Adrenal gland (tissue), 12 donors: ENCODE measurements around the gene DIAPH1. TPM values are rescaled to one million over a fixed set of nuclear protein-coding genes. Genes with fewer than 3 reads are reported as not detected.

Source experiments
- DNase-seq, 7 donors: peaks; one replicate each; pipeline ENCODE4 v3.0.0-alpha.2; 2019 to 2020
- H3K27ac ChIP-seq, 5 donors: fragments of 200-600 bp; sonication (generic) in 4 of 5; 1 replicate in 3 of 5; 2 replicates in 2 of 5; pipeline versions ENCODE4 v1.5.1 to v1.8.0; 2016 to 2020; ENCODE audit warnings: mild to moderate bottlenecking in 1 of 5
- H3K27me3 ChIP-seq: fragments of 200-600 bp; 2 replicates; pipeline ENCODE4 v1.8.0; 2021
- H3K36me3 ChIP-seq, 2 donors: fragments of 200-600 bp; replicated peaks in 1 of 2; 1 replicate in 1 of 2; 2 replicates in 1 of 2; pipeline versions ENCODE4 v1.5.1 to v1.8.0; 2018 to 2022
- H3K4me1 ChIP-seq, 2 donors: fragments of 200-600 bp; replicated peaks in 1 of 2; 1 replicate in 1 of 2; 2 replicates in 1 of 2; pipeline versions ENCODE4 v1.5.1 to v1.8.0; 2018 to 2021
- H3K4me3 ChIP-seq, 4 donors: fragments of 200-600 bp; sonication (generic) in 3 of 4; one replicate each; pipeline ENCODE4 v1.5.1; 2016 to 2018
- H3K9me3 ChIP-seq, 3 donors: fragments of 200-600 bp; sonication (generic) in 1 of 3; replicated peaks in 1 of 3; 1 replicate in 2 of 3; 2 replicates in 1 of 3; pipeline versions ENCODE4 v1.5.1 to v1.8.0; 2016 to 2021
- CTCF ChIP-seq, 6 experiments: fragments of 450-650 bp in 4 of 6; fragments of 200-600 bp in 2 of 6; sonication (generic) in 1 of 6; IDR thresholded peaks; 1 replicate in 5 of 6; 2 replicates in 1 of 6; pipeline versions ENCODE4 v1.5.1 to v1.8.0; 2016 to 2021; ENCODE audit warnings: antibody characterized with exemption in 6 of 6, mild to moderate bottlenecking in 2 of 6, moderate library complexity in 1 of 6
- POLR2A ChIP-seq, 2 donors: fragments of 450-650 bp; IDR thresholded peaks; one replicate each; pipeline ENCODE4 v1.6.1; 2017; ENCODE audit warnings: antibody characterized with exemption in 2 of 2, mild to moderate bottlenecking in 2 of 2, moderate library complexity in 1 of 2
- WGBS, 4 donors: extraction: QIAGEN DNeasy Blood & Tissue Kit in 2 of 4; methylation state at CpG; one replicate each; pipeline versions ENCODE4 v1.1.5 to v1.1.7; 2013 to 2017; 5-methylcytosine and 5-hydroxymethylcytosine counted together
- intact Hi-C, 2 donors: fragments of 100-400 bp; cut with DNase I; formaldehyde crosslinking; loops; one replicate each; pipeline versions ENCODE4 v1.14.1 to v1.15.0; 2022 to 2023
- polyA plus RNA-seq, 3 donors: library from polyadenylated mRNA; stranded (reverse); fragments of 200-250 nt in 2 of 3; fragments of 350-450 nt in 1 of 3; fragmentation: Illumina TruSeq in 1 of 3; extraction: RNeasy Lipid Tissue Mini Kit (QIAGEN cat#74804) in 1 of 3; gene quantifications; one replicate each; pipeline ENCODE4 v1.2.3, GENCODE V29; 2013 to 2014
- small RNA-seq, 2 donors: library from RNA; depleted of rRNA; stranded (forward); fragments of <200 nt; gene quantifications; one replicate each; pipeline ENCODE3, GENCODE V24; 2016
- total RNA-seq, 9 donors: library from RNA; depleted of rRNA in 4 of 9; stranded (reverse); fragments of >200 nt in 4 of 9; fragments of 120-200 nt in 1 of 9; fragmentation: NEBNext Ultra II Directional in 1 of 9; extraction: Animal tissue kit (Norgen Biotek cat#: 25700) in 1 of 9; gene quantifications; one replicate each; pipeline versions ENCODE4 v1.1.0 to v1.2.4, GENCODE V29; 2013 to 2023
- donor health status: healthy with polysubstance abuse.
- donor health status: Bipolar disorder and iron deficiency.
- donor health status: DM: yes; HTN: yes; CAD: no.
- donor health status: DM: no; HTN: no; CAD: no.
- donor health status: DM: no; HTN: no; CAD: no.
- donor health status: DM: yes; HTN: yes; CAD: no.

DIAPH1 gene
- total and polyA plus RNA-seq, 12 donors: 17.8 to 91.2 (median 48.8) TPM

DNA sequence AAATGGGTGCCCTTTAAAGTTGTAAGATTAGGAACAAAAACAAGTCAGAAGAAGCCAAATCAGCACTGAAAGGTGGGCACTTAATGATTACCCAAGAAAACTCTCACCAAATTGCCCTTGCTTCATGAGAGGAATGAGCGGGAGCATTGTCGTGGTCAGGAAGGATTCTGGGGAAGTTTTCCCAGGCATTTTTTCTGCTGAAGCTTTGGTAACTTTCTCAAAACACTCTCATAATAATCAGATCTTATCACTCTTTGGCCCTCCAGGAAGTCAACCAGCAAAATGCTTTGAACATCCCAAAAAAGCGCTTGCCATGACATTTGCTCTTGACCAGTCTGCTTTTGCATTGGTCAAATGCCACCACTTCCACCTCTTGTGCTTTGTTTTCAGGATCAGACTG, 153.4 kb downstream of the DIAPH1 start:
- H3K27me3 ChIP-seq: no peaks in the 10 kb centered on the region
- H3K4me3 ChIP-seq: no peak overlapping the region
- DNase-seq: no peak
- H3K9me3 ChIP-seq: no peaks in the 10 kb centered on the region
- TF ChIP-seq POLR2A (IDR thresholded peaks at IDR 0.05): no peak
- no peak for TF ChIP-seq CTCF (IDR thresholded peaks at IDR 0.05)
- H3K4me1 ChIP-seq: no peaks in the 10 kb centered on the region
- intact Hi-C loops: no loop called here
- WGBS, 4 donors: 93 to 99% (median 97%) methylated on average over 3 of the region's 3 CpGs
- H3K27ac ChIP-seq: no peak overlapping the region
- no peaks in the 10 kb centered on the region for H3K36me3 ChIP-seq

Small RNA genes lying within 50 kb of the gene (small RNA-seq; reads per million reads assigned to genes)
- 0 reads per million in 2 donors for gene RPS27AP10

Other genes with a start within 250 kb of the DIAPH1 start
- gene PCDHGB3, start 248.8 kb downstream of the DIAPH1 start, total RNA-seq: 1 to 10 TPM; 1.4 to 7.1 (median 3.1) TPM
- 1 to 10 TPM in 1 of 3 donors, under 1 TPM in 2; 0.03 to 1.0 (median 0.70) TPM for gene PCDHGB3, start 248.8 kb downstream of the DIAPH1 start, polyA plus RNA-seq
- 1 to 10 TPM; 1.8 to 6.6 (median 2.9) TPM for gene PCDHGA6, start 245.1 kb downstream of the DIAPH1 start, total RNA-seq
- 1 to 10 TPM in 2 of 3 donors, under 1 TPM in 1; 0.57 to 2.1 (median 1.4) TPM for gene PCDHGA6, start 245.1 kb downstream of the DIAPH1 start, polyA plus RNA-seq
- gene PCDHGA7, start 236.3 kb downstream of the DIAPH1 start, total RNA-seq: 1 to 10 TPM in 8 of 9 donors, under 1 TPM in 1; 0.91 to 5.0 (median 1.9) TPM
- 1 to 10 TPM in 1 of 3 donors, under 1 TPM in 2; 0.37 to 1.4 (median 0.59) TPM for gene PCDHGA7, start 236.3 kb downstream of the DIAPH1 start, polyA plus RNA-seq
- gene PCDHGB4, start 231.3 kb downstream of the DIAPH1 start, total RNA-seq: 1 to 10 TPM; 3.3 to 9.1 (median 4.8) TPM
- 1 to 10 TPM in 1 of 3 donors, under 1 TPM in 2; 0.27 to 2.2 (median 0.72) TPM for gene PCDHGB4, start 231.3 kb downstream of the DIAPH1 start, polyA plus RNA-seq
- 1 to 10 TPM in 4 of 9 donors, under 1 TPM in 5; 0.06 to 4.0 (median 0.94) TPM for gene PCDHGA8, start 226.4 kb downstream of the DIAPH1 start, total RNA-seq
- gene PCDHGA8, start 226.4 kb downstream of the DIAPH1 start, polyA plus RNA-seq: under 1 TPM; 0.15 to 0.48 (median 0.17) TPM
- gene PCDHGB5, start 221.1 kb downstream of the DIAPH1 start, total RNA-seq: 10 to 100 TPM in 5 of 9 donors, 1 to 10 TPM in 4; 5.2 to 15.3 (median 11.7) TPM
- gene PCDHGB5, start 221.1 kb downstream of the DIAPH1 start, polyA plus RNA-seq: 1 to 10 TPM in 2 of 3 donors, under 1 TPM in 1; 0.40 to 4.5 (median 1.2) TPM
- 1 to 10 TPM; 1.5 to 8.6 (median 5.7) TPM for gene PCDHGA9, start 216.2 kb downstream of the DIAPH1 start, total RNA-seq
- 1 to 10 TPM in 2 of 3 donors, under 1 TPM in 1; 0.17 to 2.9 (median 1.3) TPM for gene PCDHGA9, start 216.2 kb downstream of the DIAPH1 start, polyA plus RNA-seq
- gene PCDHGB6, start 211.0 kb downstream of the DIAPH1 start, total RNA-seq: 10 to 100 TPM in 5 of 9 donors, 1 to 10 TPM in 4; 2.9 to 15.9 (median 11.5) TPM
- 1 to 10 TPM in 2 of 3 donors, under 1 TPM in 1; 0.61 to 7.2 (median 1.5) TPM for gene PCDHGB6, start 211.0 kb downstream of the DIAPH1 start, polyA plus RNA-seq
- 1 to 10 TPM; 4.5 to 9.7 (median 7.7) TPM for gene PCDHGA10, start 206.0 kb downstream of the DIAPH1 start, total RNA-seq
- gene PCDHGA10, start 206.0 kb downstream of the DIAPH1 start, polyA plus RNA-seq: 1 to 10 TPM in 2 of 3 donors, under 1 TPM in 1; 0.64 to 2.2 (median 1.5) TPM
- gene PCDHGB7, start 201.3 kb downstream of the DIAPH1 start, total RNA-seq: 10 to 100 TPM in 8 of 9 donors, 1 to 10 TPM in 1; 3.9 to 28.1 (median 17.9) TPM
- gene PCDHGB7, start 201.3 kb downstream of the DIAPH1 start, polyA plus RNA-seq: 1 to 10 TPM in 2 of 3 donors, under 1 TPM in 1; 0.88 to 8.2 (median 2.7) TPM
- 1 to 10 TPM; 1.6 to 4.9 (median 3.2) TPM for gene PCDHGA11, start 197.9 kb downstream of the DIAPH1 start, total RNA-seq
- 1 to 10 TPM in 2 of 3 donors, under 1 TPM in 1; 0.44 to 2.0 (median 1.4) TPM for gene PCDHGA11, start 197.9 kb downstream of the DIAPH1 start, polyA plus RNA-seq
- 10 to 100 TPM in 8 of 9 donors, 1 to 10 TPM in 1; 2.5 to 29.1 (median 13.9) TPM for gene PCDHGA12, start 188.5 kb downstream of the DIAPH1 start, total RNA-seq
- gene PCDHGA12, start 188.5 kb downstream of the DIAPH1 start, polyA plus RNA-seq: 1 to 10 TPM in 2 of 3 donors, under 1 TPM in 1; 0.34 to 5.6 (median 3.8) TPM
- 100 to 1,000 TPM in 1 of 9 donors, 10 to 100 TPM in 7, 1 to 10 TPM in 1; 8.7 to 103 (median 76.5) TPM for gene PCDHGC3, start 143.0 kb downstream of the DIAPH1 start, total RNA-seq
- gene PCDHGC3, start 143.0 kb downstream of the DIAPH1 start, polyA plus RNA-seq: 100 to 1,000 TPM in 1 of 3 donors, 10 to 100 TPM in 2; 70.4 to 112 (median 90.9) TPM
- 1 to 10 TPM in 8 of 9 donors, under 1 TPM in 1; 0.30 to 6.1 (median 1.8) TPM for gene PCDHGC4, start 134.0 kb downstream of the DIAPH1 start, total RNA-seq
- 1 to 10 TPM in 1 of 3 donors, under 1 TPM in 2; 0.03 to 1.0 (median 0.53) TPM for gene PCDHGC4, start 134.0 kb downstream of the DIAPH1 start, polyA plus RNA-seq
- gene PCDHGC5, start 129.9 kb downstream of the DIAPH1 start, total RNA-seq: 1 to 10 TPM in 7 of 9 donors, under 1 TPM in 2; 0.61 to 5.2 (median 3.0) TPM
- gene PCDHGC5, start 129.9 kb downstream of the DIAPH1 start, polyA plus RNA-seq: 1 to 10 TPM in 1 of 3 donors, under 1 TPM in 2; 0.10 to 1.1 (median 0.33) TPM
- gene HDAC3, start 17.8 kb upstream of the DIAPH1 start, total RNA-seq: 100 to 1,000 TPM in 1 of 9 donors, 10 to 100 TPM in 8; 53.1 to 101 (median 79.7) TPM
- 10 to 100 TPM; 68.7 to 92.3 (median 84.9) TPM for gene HDAC3, start 17.8 kb upstream of the DIAPH1 start, polyA plus RNA-seq
- gene RELL2, start 18.0 kb upstream of the DIAPH1 start, total RNA-seq: 10 to 100 TPM in 2 of 9 donors, 1 to 10 TPM in 7; 4.8 to 13.2 (median 6.2) TPM
- 10 to 100 TPM in 2 of 3 donors, 1 to 10 TPM in 1; 2.3 to 37.6 (median 17.4) TPM for gene RELL2, start 18.0 kb upstream of the DIAPH1 start, polyA plus RNA-seq
- gene FCHSD1, start 32.4 kb upstream of the DIAPH1 start, total RNA-seq: 10 to 100 TPM in 7 of 9 donors, 1 to 10 TPM in 2; 5.0 to 29.1 (median 16.4) TPM
- gene FCHSD1, start 32.4 kb upstream of the DIAPH1 start, polyA plus RNA-seq: 10 to 100 TPM in 2 of 3 donors, 1 to 10 TPM in 1; 3.7 to 53.9 (median 23.6) TPM
- 10 to 100 TPM in 5 of 9 donors, 1 to 10 TPM in 4; 3.0 to 16.1 (median 10.1) TPM for gene ARAP3, start 63.2 kb upstream of the DIAPH1 start, total RNA-seq
- 10 to 100 TPM in 2 of 3 donors, 1 to 10 TPM in 1; 4.4 to 38.6 (median 21.7) TPM for gene ARAP3, start 63.2 kb upstream of the DIAPH1 start, polyA plus RNA-seq